Right ventricle myocardium superior (tissue), 1 donor: ENCODE results near the gene MICALL2. TPM values are rescaled to one million over a fixed set of nuclear protein-coding genes. Genes with fewer than 3 reads are reported as not detected.

Experiments used
- ATAC-seq: fragments of 200-7000 bp; cut with Tn5 transposase; one replicate; pipeline ENCODE4 v1.9.1; 2020; ENCODE audit warnings: mild to moderate bottlenecking; ENCODE audit not compliant: poor library complexity
- DNase-seq: peaks from one replicate; pipeline ENCODE4 v3.0.0-alpha.2; 2020
- intact Hi-C: fragments of 100-400 bp; cut with DNase I; formaldehyde crosslinking; loops from one replicate; pipeline ENCODE4 v1.11.2; 2022
- total RNA-seq: library from RNA; stranded (reverse); fragmentation: NEBNext Ultra II Directional; extraction: Animal tissue kit (Norgen Biotek cat#: 25700); gene quantifications from one replicate; pipeline ENCODE4 v1.2.1, GENCODE V29; 2021
- donor health status: DM: no; HTN: yes; CAD: no; lungs with severe emphysema.

The MICALL2 gene
- total RNA-seq, 1 donor from 2014 or later = 6.2 TPM

- no peak for ATAC-seq
- intact Hi-C loops = no loop called here
- DNase-seq = no peak
These were observed 16.7 kb upstream of the MICALL2 start for GRCh38 chr7:1475991-1476390.

- DNase-seq = no peak
- intact Hi-C loops = no loop called here
- ATAC-seq = no peak
These were observed 16.1 kb upstream of the MICALL2 start for GRCh38 chr7:1475393-1475792.

DNA sequence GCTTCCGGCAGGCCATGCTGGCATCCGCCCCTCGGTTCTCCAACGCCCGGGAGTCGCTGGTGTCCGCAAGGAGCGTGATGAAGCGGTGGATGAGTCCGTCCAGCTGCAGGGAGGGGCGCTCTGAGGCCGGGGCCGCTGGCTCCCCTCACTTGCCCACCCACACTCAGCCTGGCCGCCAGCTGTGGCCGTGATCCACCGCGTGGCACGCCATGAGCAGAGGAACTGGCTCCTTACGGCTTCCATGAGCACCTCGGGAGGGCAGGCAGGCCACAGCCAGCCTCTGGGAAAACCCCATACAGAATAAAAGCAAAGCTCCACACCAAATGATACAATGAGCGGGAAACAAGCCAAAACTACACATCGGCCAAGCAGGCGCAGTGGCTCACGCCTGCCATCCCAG, 15.5 kb upstream of the MICALL2 start:
- DNase-seq (no peak), ATAC-seq (no peak)
- intact Hi-C loops = no loop called here

DNA sequence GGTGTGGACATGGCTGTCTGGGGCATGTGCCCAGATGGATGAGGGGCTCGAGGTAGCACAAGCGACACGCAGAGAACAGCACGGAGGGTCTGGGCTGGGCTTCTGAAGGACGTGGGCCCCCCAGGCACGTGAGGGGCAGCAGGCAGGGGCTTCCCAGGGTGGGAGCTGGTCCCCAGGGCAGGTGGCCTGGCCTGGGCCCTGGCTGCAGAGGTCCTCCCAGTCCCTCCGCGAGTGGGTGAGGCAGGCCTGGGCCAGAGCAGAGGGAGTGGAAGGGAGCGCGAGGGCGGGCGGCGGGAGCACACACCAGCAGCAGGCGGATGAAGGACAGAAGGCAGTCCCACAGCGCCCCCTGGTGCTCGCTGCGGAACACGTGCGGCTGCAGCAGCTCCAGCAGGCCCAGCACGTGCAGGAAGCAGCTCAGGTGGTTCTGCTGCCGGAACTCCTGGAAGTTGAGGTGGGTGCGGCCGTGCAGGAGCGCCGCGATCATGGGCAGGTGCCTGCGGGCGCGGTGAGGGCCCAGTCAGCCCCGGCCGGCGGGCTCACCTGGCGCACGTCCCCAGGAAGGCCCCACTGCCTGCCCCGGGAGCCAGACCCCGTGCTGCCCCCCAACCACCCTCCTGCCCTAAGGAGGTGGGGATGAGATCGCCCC, 14.7 kb upstream of the MICALL2 start:
- DNase-seq (peak; percentile 92), ATAC-seq (peak; percentile 84)
- intact Hi-C loops = no loop called here

- intact Hi-C loops = no loop called here
- no peak for DNase-seq
- ATAC-seq = no peak
These were observed 11.6 kb upstream of the MICALL2 start for GRCh38 chr7:1470901-1471300.

DNA sequence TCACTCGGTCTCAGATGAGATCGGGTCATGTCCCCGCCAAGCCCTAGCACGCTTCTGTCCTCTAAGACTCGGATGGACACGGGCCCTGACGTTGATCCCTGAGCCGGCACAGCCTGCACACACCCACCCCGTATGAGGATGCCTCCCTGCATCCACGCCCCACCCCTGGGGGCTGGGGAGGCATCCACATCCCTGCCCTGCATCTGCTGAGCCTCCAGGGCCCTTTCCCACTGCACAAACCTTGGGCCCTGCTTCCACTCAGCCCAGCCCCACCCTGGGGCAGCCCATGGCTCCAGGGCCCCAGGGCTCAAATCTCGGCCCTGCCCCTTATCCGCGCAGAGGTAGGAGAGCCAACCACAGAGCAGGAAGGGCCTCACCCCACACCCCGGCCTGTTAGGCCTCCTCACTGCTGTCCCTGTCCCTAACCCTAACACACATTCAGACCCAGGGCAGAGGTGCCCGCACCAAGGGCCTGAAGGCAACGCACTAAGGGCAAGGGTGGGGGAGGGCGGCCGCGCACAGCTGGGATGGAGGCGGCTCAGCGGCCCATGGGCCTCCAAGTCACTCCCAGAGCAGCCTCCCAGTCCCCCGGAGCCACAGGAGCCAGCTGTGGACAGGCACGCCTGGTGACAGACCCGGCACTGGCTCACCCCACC, 9.5 kb upstream of the MICALL2 start:
- intact Hi-C loops = no loop called here
- DNase-seq (no peak), ATAC-seq (no peak)

DNA sequence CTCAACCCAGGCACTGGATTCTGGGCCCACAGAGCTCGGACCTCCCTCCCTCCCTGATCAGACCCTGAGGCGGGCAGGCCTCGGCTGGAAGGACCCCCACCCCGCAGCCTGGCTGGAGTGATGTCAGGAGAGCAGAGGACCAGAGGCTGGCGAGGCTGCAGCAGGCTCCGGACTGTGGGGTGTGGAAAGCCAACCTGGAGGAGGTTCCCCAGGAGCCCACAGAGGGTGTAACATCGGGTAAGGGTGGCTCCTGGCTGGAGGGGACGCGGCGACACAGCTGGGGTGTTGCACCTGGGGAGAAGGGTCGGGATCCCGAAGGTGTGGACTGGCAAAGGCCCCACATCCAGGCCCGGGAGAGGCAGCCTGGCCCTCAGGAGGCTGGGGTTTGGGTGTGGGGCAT, 8.9 kb upstream of the MICALL2 start:
- no peak for ATAC-seq
- intact Hi-C loops = no loop called here
- no peak for DNase-seq

GRCh38 chr7:1466524-1467271, 7.4 kb upstream of the MICALL2 start:
- peak; percentile 86 for DNase-seq
- ATAC-seq = peak; percentile 60
- intact Hi-C loops = no loop called here

DNA sequence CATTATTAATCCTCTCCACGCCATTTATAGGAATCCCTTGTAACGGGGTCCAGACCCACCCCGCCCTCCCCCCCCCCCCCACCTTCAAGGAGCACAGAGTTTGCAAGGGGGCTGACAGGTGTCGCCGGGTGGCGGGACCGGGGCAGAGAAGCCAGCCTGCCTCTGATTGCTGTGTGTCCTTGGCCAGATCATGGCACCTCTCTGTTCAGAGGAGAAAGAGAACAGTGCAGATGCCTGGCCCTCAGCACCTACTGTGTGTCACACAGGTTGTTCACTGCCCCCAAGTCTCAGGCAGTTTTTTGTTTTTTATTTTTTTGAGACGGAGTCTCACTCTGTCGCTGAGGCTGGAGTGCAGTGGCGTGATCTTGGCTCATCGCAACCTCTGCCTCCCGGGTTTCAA, 5.4 kb upstream of the MICALL2 start:
- ATAC-seq (no peak), DNase-seq (no peak)
- intact Hi-C loops = no loop called here

DNA sequence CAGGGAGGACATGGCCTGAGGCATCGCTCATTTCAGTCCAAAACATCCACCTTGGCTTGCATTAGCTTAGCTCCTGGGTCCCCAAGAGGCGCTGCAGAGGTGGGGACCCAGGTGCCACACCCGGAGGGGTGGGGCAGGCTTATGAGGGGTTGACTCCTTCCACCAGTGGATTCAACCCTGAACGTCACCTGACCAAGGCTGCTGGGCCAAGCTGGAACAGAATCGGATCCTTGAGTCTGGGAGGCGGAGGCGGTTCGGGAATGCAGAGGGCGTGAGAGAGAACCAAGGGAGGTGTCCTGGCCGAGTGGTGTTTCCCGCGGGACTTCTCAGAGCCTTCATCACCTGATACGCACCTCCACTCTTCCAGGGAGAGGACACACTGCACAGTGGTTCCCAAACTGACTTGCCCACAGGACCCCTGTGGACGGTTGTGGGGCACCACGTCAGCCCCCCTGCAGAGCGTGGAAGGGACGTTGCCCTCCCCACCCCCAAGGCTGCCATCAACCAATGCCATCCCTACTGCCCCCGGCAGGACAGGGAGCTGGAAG, 4.5 kb upstream of the MICALL2 start:
- DNase-seq (no peak), ATAC-seq (no peak)
- intact Hi-C loops = no loop called here

- DNase-seq (no peak), ATAC-seq (no peak)
- intact Hi-C loops = no loop called here
These were observed 2.5 kb upstream of the MICALL2 start for GRCh38 chr7:1461646-1462375.

GRCh38 chr7:1460821-1461645, 1.8 kb upstream of the MICALL2 start:
- intact Hi-C loops = no loop called here
- DNase-seq = peak; percentile 80
- peak; percentile 7 for ATAC-seq

- intact Hi-C loops = no loop called here
- DNase-seq (peak; percentile 54), ATAC-seq (peak; percentile 0)
These were observed 900 bp upstream of the MICALL2 start for GRCh38 chr7:1459920-1460820.

DNA sequence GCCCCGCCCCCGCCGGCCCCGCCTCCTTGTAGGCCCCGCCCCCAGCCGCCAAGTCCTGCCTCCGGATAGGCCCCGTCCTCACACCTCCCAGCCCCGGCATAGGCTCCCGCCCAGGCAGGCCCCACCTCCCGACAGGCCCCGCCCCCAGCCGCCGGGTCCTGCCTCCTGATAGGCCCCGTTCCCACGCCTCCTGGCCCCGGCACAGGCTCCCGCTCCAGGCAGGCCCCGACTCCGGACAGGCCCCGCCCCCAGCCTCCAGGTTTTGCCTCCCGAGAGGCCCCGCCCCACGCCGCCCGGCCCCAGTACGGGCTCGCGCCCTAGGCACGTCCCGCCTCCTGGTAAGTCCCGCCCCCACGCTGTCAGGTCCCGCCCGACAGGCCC, 232 bp upstream of the MICALL2 start:
- intact Hi-C loops = no loop called here
- ATAC-seq (peak; percentile 95), DNase-seq (peak; percentile 100)

DNA sequence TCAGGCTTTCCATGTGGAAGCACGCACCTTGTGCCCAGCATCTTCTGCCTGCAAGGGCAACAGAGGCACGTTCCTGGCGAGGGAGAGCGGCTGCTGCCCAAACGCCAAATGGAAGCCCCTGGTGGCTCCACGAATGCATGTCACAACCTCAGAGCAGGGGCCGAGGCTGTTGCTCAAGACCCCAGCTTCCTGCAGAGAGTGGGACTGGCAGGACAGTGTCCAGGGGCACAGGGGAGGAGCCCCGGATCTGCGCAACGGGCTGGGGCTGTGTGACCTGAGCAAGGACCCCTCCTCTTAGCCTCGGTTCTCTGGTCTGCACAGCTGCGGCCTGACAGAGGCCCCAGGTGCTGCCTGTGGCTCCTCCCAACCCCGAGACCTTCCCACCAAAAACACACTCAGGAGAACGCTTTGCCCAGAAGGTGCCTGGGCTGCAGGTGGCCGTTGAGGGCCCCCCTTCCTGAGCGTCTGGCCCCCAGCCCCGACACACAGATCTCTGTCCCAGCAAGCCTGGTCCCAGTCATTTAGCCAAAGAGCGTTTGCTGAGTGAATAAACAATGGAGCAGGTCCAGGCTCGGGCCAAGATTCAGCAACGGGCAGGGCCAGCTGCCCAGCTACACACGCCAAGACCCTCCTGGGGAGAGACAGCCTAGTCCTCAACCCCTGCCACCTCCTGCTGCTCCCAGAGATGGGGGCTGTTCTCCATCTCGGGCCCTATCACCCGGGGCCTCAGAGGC, 1.2 kb downstream of the MICALL2 start:
- DNase-seq (no peak), ATAC-seq (no peak)
- intact Hi-C loops = no loop called here

DNA sequence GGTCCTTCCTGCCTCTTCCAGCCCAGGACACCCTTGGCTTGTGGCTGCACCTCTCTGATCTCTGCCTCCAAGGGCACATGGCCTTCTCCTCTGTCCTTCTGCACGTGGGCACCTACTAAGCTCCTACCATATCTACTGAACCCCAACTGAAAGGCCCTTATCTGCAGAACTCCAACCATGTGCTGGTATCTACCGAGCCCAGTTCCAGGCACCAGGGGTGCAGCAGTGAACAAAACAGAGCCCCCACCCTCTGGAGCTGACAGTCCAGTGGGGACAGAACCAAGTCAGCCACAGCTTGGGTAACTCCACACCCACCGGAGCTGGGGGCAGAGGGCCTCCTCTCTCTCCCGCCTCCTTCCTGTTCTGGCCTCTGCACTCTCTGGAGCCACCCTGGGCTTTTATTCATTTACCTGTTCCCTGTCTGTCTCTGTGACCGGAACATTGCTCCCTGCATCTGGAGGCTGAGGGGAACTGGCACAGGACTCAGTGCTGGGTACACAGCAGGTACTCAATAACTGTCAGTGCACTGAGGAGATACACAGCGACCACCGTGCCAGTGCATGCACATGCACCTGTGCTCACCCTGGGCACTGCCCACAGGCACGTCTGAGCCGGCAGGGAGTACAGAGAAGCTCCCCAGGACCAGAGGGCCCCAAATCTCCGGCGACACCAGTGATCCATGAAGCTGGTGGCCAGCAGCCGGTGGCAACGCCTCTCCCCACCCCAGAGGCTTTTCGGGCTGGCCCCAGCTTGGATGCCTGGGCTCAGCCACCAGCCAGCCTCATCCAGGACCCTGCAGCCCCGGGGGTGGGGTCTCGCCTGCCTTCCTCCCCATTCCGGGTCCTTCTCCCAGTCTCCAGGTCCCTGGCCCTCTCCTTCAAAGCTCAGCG, 2.0 kb downstream of the MICALL2 start:
- intact Hi-C loops = no loop called here
- ATAC-seq (no peak), DNase-seq (no peak)
